ENCODE data around the gene PPME1.

DNA sequence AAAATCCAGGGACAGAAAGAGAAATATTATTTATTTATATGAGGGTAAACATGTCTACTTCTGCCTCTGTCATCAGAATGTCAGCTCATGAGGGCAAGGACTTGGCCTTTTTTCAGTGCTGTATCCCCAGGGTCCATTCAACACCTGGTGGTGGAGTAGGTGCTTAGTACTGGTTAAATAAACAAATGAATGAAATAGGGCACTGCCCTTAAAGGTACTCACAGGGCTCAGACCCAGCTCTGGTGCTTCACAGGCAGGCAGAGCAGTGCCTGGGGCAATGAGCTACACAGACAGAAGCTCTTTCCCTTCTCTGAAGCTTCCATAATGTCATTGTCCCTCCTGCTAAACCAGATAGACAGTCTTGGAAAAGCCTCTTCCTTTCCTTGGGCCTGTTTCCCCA, 109.4 kb downstream of the PPME1 start:
- TF ChIP-seq, protein P1, sequence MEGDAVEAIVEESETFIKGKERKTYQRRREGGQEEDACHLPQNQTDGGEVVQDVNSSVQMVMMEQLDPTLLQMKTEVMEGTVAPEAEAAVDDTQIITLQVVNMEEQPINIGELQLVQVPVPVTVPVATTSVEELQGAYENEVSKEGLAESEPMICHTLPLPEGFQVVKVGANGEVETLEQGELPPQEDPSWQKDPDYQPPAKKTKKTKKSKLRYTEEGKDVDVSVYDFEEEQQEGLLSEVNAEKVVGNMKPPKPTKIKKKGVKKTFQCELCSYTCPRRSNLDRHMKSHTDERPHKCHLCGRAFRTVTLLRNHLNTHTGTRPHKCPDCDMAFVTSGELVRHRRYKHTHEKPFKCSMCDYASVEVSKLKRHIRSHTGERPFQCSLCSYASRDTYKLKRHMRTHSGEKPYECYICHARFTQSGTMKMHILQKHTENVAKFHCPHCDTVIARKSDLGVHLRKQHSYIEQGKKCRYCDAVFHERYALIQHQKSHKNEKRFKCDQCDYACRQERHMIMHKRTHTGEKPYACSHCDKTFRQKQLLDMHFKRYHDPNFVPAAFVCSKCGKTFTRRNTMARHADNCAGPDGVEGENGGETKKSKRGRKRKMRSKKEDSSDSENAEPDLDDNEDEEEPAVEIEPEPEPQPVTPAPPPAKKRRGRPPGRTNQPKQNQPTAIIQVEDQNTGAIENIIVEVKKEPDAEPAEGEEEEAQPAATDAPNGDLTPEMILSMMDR (IDR thresholded peaks at IDR 0.05), result no peak
- no peak for TF ChIP-seq POLR2AphosphoS5 (IDR thresholded peaks at IDR 0.05)
